HEK293 (cell line): ENCODE results near the gene SHROOM1.

Experiments
- CTCF ChIA-PET: fragments of 350-600 bp; formaldehyde crosslinking; extraction: SDS; loops from one replicate; lab custom pipeline; 2021; ENCODE audit warnings: antibody characterized with exemption; lab: Yijun Ruan, JAX
- POLR2A ChIA-PET: fragments of 300-600 bp; formaldehyde crosslinking; extraction: SDS; loops from one replicate; lab custom pipeline; 2020; ENCODE audit warnings: antibody characterized with exemption, inconsistent platforms; lab: Yijun Ruan, JAX
- H3K27ac ChIP-seq: fragments of 200-500 bp; sonication (Bioruptor generic); 2 replicates; pipeline ENCODE4 v1.5.1; 2014; ENCODE audit warnings: low read depth, low read length, control low read depth, inconsistent platforms; ENCODE audit errors: extremely low read depth
- H3K36me3 ChIP-seq, 2 experiments: fragments of 200-500 bp in 1 of 2; sonication (Bioruptor generic) in 1 of 2; 1 replicate in 1 of 2; 2 replicates in 1 of 2; pipeline ENCODE4 v1.5.1; 2014 to 2017; ENCODE audit warnings: inconsistent platforms in 2 of 2, low read length in 2 of 2; ENCODE audit not compliant: control insufficient read depth in 2 of 2, insufficient read depth in 1 of 2
- H3K4me1 ChIP-seq: fragments of 200-500 bp; sonication (Bioruptor generic); 2 replicates; pipeline ENCODE4 v1.5.1; 2014; ENCODE audit warnings: mild to moderate bottlenecking, low read length, inconsistent platforms; ENCODE audit not compliant: control insufficient read depth, insufficient read depth
- H3K4me3 ChIP-seq: 2 replicates; pipeline ENCODE4 v1.5.1; 2011; ENCODE audit warnings: low read depth, mild to moderate bottlenecking, control low read depth, low read length, moderate library complexity
- H3K9me3 ChIP-seq: fragments of 200-500 bp; sonication (Bioruptor generic); 2 replicates; pipeline ENCODE4 v1.5.1; 2014; ENCODE audit warnings: low read depth, low read length, inconsistent platforms; ENCODE audit not compliant: control insufficient read depth, insufficient read depth
- GLIS2 ChIP-seq: fragments of 450-650 bp; formaldehyde crosslinking; IDR thresholded peaks from 2 replicates; pipeline ENCODE4 v1.5.1; 2016; ENCODE audit warnings: missing biosample characterization, missing genetic modification characterization
- HOXA7 ChIP-seq: sonication (generic); formaldehyde crosslinking; IDR thresholded peaks from 2 replicates; pipeline ENCODE4 v1.8.1; 2022; ENCODE audit warnings: missing genetic modification reagents, borderline replicate concordance
- KLF1 ChIP-seq: fragments of 450-650 bp; formaldehyde crosslinking; IDR thresholded peaks from 2 replicates; pipeline ENCODE4 v1.5.1; 2016; ENCODE audit warnings: missing biosample characterization, missing genetic modification characterization
- KLF7 ChIP-seq: fragments of 450-650 bp; formaldehyde crosslinking; IDR thresholded peaks from 2 replicates; pipeline ENCODE4 v1.5.1; 2016; ENCODE audit warnings: missing biosample characterization, missing genetic modification characterization, borderline replicate concordance
- KLF8 ChIP-seq: fragments of 450-650 bp; formaldehyde crosslinking; IDR thresholded peaks from 2 replicates; pipeline ENCODE4 v1.5.1; 2016; ENCODE audit warnings: missing biosample characterization, missing genetic modification characterization
- KLF9 ChIP-seq: fragments of 450-650 bp; formaldehyde crosslinking; IDR thresholded peaks from 2 replicates; pipeline ENCODE4 v1.5.1; 2016; ENCODE audit warnings: missing biosample characterization, missing genetic modification characterization, low read depth
- SCRT2 ChIP-seq: fragments of 450-650 bp; formaldehyde crosslinking; IDR thresholded peaks from 2 replicates; pipeline ENCODE4 v1.5.1; 2016; ENCODE audit warnings: missing biosample characterization, missing genetic modification characterization
- SP7 ChIP-seq: fragments of 450-650 bp; formaldehyde crosslinking; IDR thresholded peaks from 2 replicates; pipeline ENCODE4 v1.5.1; 2016; ENCODE audit warnings: missing biosample characterization, missing genetic modification characterization
- YY2 ChIP-seq: fragments of 450-650 bp; formaldehyde crosslinking; IDR thresholded peaks from 2 replicates; pipeline ENCODE4 v1.5.1; 2016; ENCODE audit warnings: missing biosample characterization, missing genetic modification characterization
- ZBTB8A ChIP-seq: fragments of 450-650 bp; formaldehyde crosslinking; IDR thresholded peaks from 2 replicates; pipeline ENCODE4 v1.5.1; 2016; ENCODE audit warnings: missing biosample characterization, missing genetic modification characterization
- ZFHX2 ChIP-seq: fragments of 450-650 bp; formaldehyde crosslinking; conservative IDR thresholded peaks from 2 replicates; pipeline ENCODE4 v1.5.1; 2016; ENCODE audit warnings: missing biosample characterization, missing genetic modification characterization
- ZNF140 ChIP-seq: fragments of 450-650 bp; formaldehyde crosslinking; IDR thresholded peaks from 2 replicates; pipeline ENCODE4 v1.5.1; 2016; ENCODE audit warnings: missing biosample characterization, missing genetic modification characterization
- ZNF354C ChIP-seq: fragments of 450-650 bp; formaldehyde crosslinking; IDR thresholded peaks from 2 replicates; pipeline ENCODE4 v1.5.1; 2016; ENCODE audit warnings: missing biosample characterization, missing genetic modification characterization, low read depth, borderline replicate concordance
- ZNF416 ChIP-seq: fragments of 450-650 bp; formaldehyde crosslinking; IDR thresholded peaks from 2 replicates; pipeline ENCODE4 v1.5.1; 2016; ENCODE audit warnings: missing biosample characterization, missing genetic modification characterization
- ZNF426 ChIP-seq: fragments of 450-650 bp; formaldehyde crosslinking; IDR thresholded peaks from 2 replicates; pipeline ENCODE4 v1.5.1; 2017; ENCODE audit warnings: missing biosample characterization, missing genetic modification characterization, mild to moderate bottlenecking, inconsistent platforms, moderate library complexity
- ZNF48 ChIP-seq: fragments of 450-650 bp; formaldehyde crosslinking; IDR thresholded peaks from 2 replicates; pipeline ENCODE4 v1.5.1; 2016; ENCODE audit warnings: missing biosample characterization, missing genetic modification characterization
- ZNF514 ChIP-seq: fragments of 450-650 bp; formaldehyde crosslinking; IDR thresholded peaks from 2 replicates; pipeline ENCODE4 v1.5.1; 2016; ENCODE audit warnings: missing biosample characterization, missing genetic modification characterization
- ZNF548 ChIP-seq: fragments of 450-650 bp; formaldehyde crosslinking; IDR thresholded peaks from 2 replicates; pipeline ENCODE4 v1.5.1; 2016; ENCODE audit warnings: missing biosample characterization, missing genetic modification characterization
- ZNF558 ChIP-seq: fragments of 450-650 bp; formaldehyde crosslinking; IDR thresholded peaks from 2 replicates; pipeline ENCODE4 v1.5.1; 2016; ENCODE audit warnings: missing biosample characterization, missing genetic modification characterization
- ZNF571 ChIP-seq: fragments of 450-650 bp; formaldehyde crosslinking; IDR thresholded peaks from 2 replicates; pipeline ENCODE4 v1.5.0; 2017; ENCODE audit warnings: missing biosample characterization, missing genetic modification characterization
- ZNF777 ChIP-seq: fragments of 450-650 bp; formaldehyde crosslinking; IDR thresholded peaks from 2 replicates; pipeline ENCODE4 v1.5.1; 2017; ENCODE audit warnings: missing biosample characterization, missing genetic modification characterization, borderline replicate concordance
- ZNF792 ChIP-seq: fragments of 450-650 bp; formaldehyde crosslinking; IDR thresholded peaks from 2 replicates; pipeline ENCODE4 v1.5.1; 2016; ENCODE audit warnings: missing biosample characterization, missing genetic modification characterization
- ZNF830 ChIP-seq: fragments of 450-650 bp; IDR thresholded peaks from 2 replicates; pipeline ENCODE4 v1.5.0; 2018; ENCODE audit warnings: missing biosample characterization, missing genetic modification characterization, low read depth, mild to moderate bottlenecking, moderate library complexity
- TF ChIP-seq, protein P1 (sequence below): fragments of 450-650 bp; formaldehyde crosslinking; IDR thresholded peaks from 2 replicates; pipeline ENCODE4; 2016; ENCODE audit warnings: missing biosample characterization, missing genetic modification characterization
- TF ChIP-seq, protein P2 (sequence below): fragments of 450-650 bp; formaldehyde crosslinking; IDR thresholded peaks from 2 replicates; pipeline ENCODE4 v1.5.1; 2016; ENCODE audit warnings: missing biosample characterization, missing genetic modification characterization, borderline replicate concordance
- TF ChIP-seq, protein P3 (sequence below): fragments of 450-650 bp; formaldehyde crosslinking; IDR thresholded peaks from 2 replicates; pipeline ENCODE4 v1.5.1; 2016; ENCODE audit warnings: missing biosample characterization, missing genetic modification characterization

The SHROOM1 gene

DNA sequence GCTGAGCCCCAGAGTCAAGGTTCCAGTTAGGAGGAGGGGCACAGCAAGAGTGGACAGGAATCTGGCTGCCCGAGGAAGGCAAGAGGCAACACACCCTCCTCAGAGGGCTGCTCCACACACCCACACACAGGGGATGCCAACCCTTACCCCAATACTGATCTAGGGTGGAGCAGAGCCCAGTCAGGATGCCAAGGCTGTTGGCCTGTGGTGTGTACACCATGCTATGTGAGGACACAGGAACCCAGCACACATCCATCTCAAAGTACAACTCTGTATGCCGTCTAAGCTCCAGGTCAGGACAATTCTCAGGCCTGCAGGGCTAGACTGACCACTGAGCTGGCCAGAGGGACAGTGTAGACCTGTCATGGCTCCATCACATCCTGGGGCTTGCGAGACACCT is 56.0 kb downstream of the SHROOM1 start:
- Histone ChIP-seq H3K4me3 (no peak overlapping the region), H3K36me3 (peaks cover 0 to 5% of the 10 kb centered on the region in 2 experiments; a peak in 1 of 3 replicates), H3K4me1 (no peaks in the 10 kb centered on the region), H3K9me3 (no peaks in the 10 kb centered on the region), H3K27ac (no peak overlapping the region)
- POLR2A ChIA-PET: interaction anchor here (1.1 to 2.0 kb wide), 2 partner anchors 9 to 19 kb away, joined by 3 to 6 read pairs; no protein-coding TSS in a partner anchor
- CTCF ChIA-PET: no interaction called here
- no peak for TF ChIP-seq ZNF426 (tag by site-specific recombination)
- TF ChIP-seq ZFHX2 (tag by site-specific recombination): 0 out of 2 replicates have a peak, but pooled peaks have one; percentile 6

DNA sequence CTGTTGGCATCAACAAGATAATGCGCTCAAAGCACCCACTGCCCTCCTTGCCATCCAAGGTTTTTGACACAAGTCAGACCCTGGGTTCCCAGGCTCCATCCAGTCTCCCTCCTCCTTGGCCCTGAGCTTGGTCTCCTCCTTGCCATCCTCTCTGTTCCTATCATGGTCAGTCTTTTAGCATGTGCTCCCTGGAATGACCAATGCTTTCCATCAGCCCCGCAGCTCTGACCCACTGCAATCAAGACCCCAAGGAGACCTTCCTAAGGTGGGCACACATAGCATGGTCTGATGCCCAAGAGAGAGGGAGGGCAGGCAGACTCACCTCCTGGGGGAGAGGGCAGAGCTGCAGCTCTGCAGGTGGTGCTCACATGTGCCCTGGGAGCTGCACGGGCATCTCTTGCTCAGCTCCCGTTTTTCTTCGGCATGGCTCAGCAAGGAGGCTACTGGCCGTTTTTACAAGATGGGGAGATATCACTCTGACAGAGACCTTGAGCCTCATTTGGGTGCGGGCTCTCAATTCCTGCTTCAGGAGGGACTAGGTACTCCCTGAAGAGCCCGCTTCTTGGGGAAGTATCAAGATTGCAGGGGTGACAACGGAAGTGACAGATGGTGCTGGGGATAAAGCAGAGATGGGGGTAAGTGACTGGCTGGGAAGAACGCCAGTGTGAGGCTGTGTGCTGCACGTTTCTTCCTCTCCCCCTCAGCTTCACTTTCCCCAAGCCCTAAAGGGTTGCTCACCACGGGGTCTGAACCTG is 56.7 kb downstream of the SHROOM1 start:
- CTCF ChIA-PET: no interaction called here
- H3K9me3 ChIP-seq: no peaks in the 10 kb centered on the region
- H3K4me1 ChIP-seq: no peaks in the 10 kb centered on the region
- H3K36me3 ChIP-seq: peaks cover 0 to 5% of the 10 kb centered on the region in 2 experiments; a peak in 1 of 3 replicates
- H3K27ac ChIP-seq: no peak overlapping the region
- POLR2A ChIA-PET: interaction anchor here (1.1 to 2.1 kb wide), 2 partner anchors 18 to 36 kb away, joined by 3 to 6 read pairs; partner anchors contain the start of gene KIF3A
- H3K4me3 ChIP-seq: no peak overlapping the region
- TF ChIP-seq ZNF777 (tag by site-specific recombination): no peak
- TF ChIP-seq ZNF354C (tag by site-specific recombination): no peak
- no peak for TF ChIP-seq ZNF830 (tag by site-specific recombination)
- TF ChIP-seq YY2 (tag by site-specific recombination): no peak
- TF ChIP-seq ZNF514: no peak
- no peak for TF ChIP-seq KLF9 (tag by site-specific recombination)

DNA sequence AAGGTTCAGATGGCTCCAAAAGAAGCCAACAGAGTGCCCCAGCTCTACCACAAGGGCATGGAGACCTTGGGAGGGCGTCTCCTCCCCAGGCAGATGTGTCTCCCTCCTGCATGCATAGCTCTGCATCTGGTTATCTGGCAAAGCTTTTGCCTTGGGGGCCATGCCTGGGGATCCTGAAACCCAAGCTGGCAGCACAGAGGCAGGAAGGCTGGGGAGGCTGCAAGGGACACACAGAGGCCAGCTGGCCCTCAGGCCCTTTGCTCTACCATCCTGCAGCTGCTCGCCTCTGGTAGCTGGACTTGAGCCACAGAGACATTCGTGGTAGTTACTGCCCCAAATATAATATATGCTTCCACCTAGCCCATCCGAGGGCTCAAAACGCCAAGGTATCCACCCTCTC is 57.3 kb downstream of the SHROOM1 start:
- ChIA-PET POLR2A (interaction anchor here (1.1 to 2.1 kb wide), 2 partner anchors 18 to 36 kb away, joined by 3 to 6 read pairs; partner anchors contain the start of gene KIF3A), CTCF (no interaction called here)
- no peak overlapping the region for H3K27ac ChIP-seq
- H3K36me3 ChIP-seq: peaks cover 0 to 8% of the 10 kb centered on the region in 2 experiments; a peak in 1 of 3 replicates
- no peak overlapping the region for H3K4me3 ChIP-seq
- no peaks in the 10 kb centered on the region for H3K9me3 ChIP-seq
- TF ChIP-seq SP7: no peak
- TF ChIP-seq ZNF514: no peak
- TF ChIP-seq, protein P1, sequence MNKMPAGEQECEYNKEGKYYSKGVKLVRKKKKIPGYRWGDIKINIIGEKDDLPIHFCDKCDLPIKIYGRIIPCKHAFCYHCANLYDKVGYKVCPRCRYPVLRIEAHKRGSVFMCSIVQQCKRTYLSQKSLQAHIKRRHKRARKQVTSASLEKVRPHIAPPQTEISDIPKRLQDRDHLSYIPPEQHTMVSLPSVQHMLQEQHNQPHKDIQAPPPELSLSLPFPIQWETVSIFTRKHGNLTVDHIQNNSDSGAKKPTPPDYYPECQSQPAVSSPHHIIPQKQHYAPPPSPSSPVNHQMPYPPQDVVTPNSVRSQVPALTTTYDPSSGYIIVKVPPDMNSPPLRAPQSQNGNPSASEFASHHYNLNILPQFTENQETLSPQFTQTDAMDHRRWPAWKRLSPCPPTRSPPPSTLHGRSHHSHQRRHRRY (tag by site-specific recombination): no peak
- TF ChIP-seq SCRT2: no peak
- TF ChIP-seq, protein P2, sequence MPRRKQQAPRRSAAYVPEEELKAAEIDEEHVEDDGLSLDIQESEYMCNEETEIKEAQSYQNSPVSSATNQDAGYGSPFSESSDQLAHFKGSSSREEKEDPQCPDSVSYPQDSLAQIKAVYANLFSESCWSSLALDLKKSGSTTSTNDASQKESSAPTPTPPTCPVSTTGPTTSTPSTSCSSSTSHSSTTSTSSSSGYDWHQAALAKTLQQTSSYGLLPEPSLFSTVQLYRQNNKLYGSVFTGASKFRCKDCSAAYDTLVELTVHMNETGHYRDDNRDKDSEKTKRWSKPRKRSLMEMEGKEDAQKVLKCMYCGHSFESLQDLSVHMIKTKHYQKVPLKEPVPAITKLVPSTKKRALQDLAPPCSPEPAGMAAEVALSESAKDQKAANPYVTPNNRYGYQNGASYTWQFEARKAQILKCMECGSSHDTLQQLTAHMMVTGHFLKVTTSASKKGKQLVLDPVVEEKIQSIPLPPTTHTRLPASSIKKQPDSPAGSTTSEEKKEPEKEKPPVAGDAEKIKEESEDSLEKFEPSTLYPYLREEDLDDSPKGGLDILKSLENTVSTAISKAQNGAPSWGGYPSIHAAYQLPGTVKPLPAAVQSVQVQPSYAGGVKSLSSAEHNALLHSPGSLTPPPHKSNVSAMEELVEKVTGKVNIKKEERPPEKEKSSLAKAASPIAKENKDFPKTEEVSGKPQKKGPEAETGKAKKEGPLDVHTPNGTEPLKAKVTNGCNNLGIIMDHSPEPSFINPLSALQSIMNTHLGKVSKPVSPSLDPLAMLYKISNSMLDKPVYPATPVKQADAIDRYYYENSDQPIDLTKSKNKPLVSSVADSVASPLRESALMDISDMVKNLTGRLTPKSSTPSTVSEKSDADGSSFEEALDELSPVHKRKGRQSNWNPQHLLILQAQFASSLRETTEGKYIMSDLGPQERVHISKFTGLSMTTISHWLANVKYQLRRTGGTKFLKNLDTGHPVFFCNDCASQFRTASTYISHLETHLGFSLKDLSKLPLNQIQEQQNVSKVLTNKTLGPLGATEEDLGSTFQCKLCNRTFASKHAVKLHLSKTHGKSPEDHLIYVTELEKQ: no peak
- no peak for TF ChIP-seq ZNF548 (tag by site-specific recombination)
- TF ChIP-seq KLF1 (tag by site-specific recombination): no peak
- TF ChIP-seq ZBTB8A (tag by site-specific recombination): no peak
- TF ChIP-seq KLF7 (tag by site-specific recombination): no peak
- TF ChIP-seq ZNF792 (tag by site-specific recombination): no peak
- no peak for TF ChIP-seq GLIS2 (tag by site-specific recombination)
- TF ChIP-seq HOXA7 (CRISPR knock-in tag): no peak
- no peak for TF ChIP-seq ZNF140
- TF ChIP-seq ZNF416 (tag by site-specific recombination): no peak
- TF ChIP-seq, protein P3, sequence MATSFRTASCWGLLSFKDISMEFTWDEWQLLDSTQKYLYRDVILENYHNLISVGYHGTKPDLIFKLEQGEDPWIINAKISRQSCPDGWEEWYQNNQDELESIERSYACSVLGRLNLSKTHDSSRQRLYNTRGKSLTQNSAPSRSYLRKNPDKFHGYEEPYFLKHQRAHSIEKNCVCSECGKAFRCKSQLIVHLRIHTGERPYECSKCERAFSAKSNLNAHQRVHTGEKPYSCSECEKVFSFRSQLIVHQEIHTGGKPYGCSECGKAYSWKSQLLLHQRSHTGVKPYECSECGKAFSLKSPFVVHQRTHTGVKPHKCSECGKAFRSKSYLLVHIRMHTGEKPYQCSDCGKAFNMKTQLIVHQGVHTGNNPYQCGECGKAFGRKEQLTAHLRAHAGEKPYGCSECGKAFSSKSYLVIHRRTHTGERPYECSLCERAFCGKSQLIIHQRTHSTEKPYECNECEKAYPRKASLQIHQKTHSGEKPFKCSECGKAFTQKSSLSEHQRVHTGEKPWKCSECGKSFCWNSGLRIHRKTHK (tag by site-specific recombination): no peak
- no peak for TF ChIP-seq ZNF48
- no peak for TF ChIP-seq ZNF558 (tag by site-specific recombination)
- no peak for TF ChIP-seq KLF8 (tag by site-specific recombination)
- TF ChIP-seq ZNF571 (tag by site-specific recombination): no peak
- H3K4me1 ChIP-seq: no peaks in the 10 kb centered on the region
